ENCODE measurements around the gene MID1. TPM values are rescaled to one million over a fixed set of nuclear protein-coding genes. Genes with fewer than 3 reads are reported as not detected.

Gene MID1
- total RNA-seq, 1 experiment from 2014 or later: 79.5 TPM

- Histone ChIP-seq H2AFZ (no peak overlapping the region), H3K27me3 (ENCODE audit: insufficient read depth, low read depth) (no peaks in the 10 kb centered on the region), H3K36me3 (ENCODE audit: low read depth) (no peaks in the 10 kb centered on the region), H3K27ac (no peak overlapping the region), H3K4me2 (no peak overlapping the region), H3F3A (ENCODE audit: insufficient read depth, low read depth) (no peaks in the 10 kb centered on the region), H4K20me1 (ENCODE audit: insufficient read depth) (no peaks in the 10 kb centered on the region), H3K9me3 (ENCODE audit: insufficient read depth, low read depth) (no peaks in the 10 kb centered on the region), H3K4me1 (replicated peaks; ENCODE audit: insufficient read depth) (no peaks in the 10 kb centered on the region), H3K9me2 (ENCODE audit: insufficient read depth) (no peaks in the 10 kb centered on the region), H3K79me2 (ENCODE audit: low read depth) (no peaks in the 10 kb centered on the region), H3K4me3 (no peak overlapping the region)
- TF ChIP-seq EZH2 (IDR thresholded peaks at IDR 0.05; ENCODE audit: low read depth): no peak
- no peak for TF ChIP-seq CTCF (conservative IDR thresholded peaks at IDR 0.05)
- ChIA-PET CTCF (no interaction called here), POLR2A (ENCODE audit: unreplicated experiment) (no interaction called here)
- no peak for DNase-seq
- intact Hi-C loops (cut with micrococcal nuclease; ENCODE audit: unreplicated experiment): no loop called here
- no TSS peak for BruUV-seq (replicated peaks)
These were observed 112.5 kb downstream of the MID1 start for GRCh38 chrX:10507876-10508275.

- H3K4me3 ChIP-seq: no peak overlapping the region
- no peak overlapping the region for H3K4me2 ChIP-seq
- H4K20me1 ChIP-seq (ENCODE audit: insufficient read depth): no peaks in the 10 kb centered on the region
- DNase-seq: no peak
- H3K4me1 ChIP-seq (replicated peaks; ENCODE audit: insufficient read depth): no peaks in the 10 kb centered on the region
- H2AFZ ChIP-seq: no peak overlapping the region
- no peaks in the 10 kb centered on the region for H3K27me3 ChIP-seq (ENCODE audit: insufficient read depth, low read depth)
- no peaks in the 10 kb centered on the region for H3K79me2 ChIP-seq (ENCODE audit: low read depth)
- no peaks in the 10 kb centered on the region for H3K36me3 ChIP-seq (ENCODE audit: low read depth)
- BruUV-seq (replicated peaks): no TSS peak
- CTCF ChIA-PET: no interaction called here
- TF ChIP-seq CTCF (conservative IDR thresholded peaks at IDR 0.05) (no peak), EZH2 (IDR thresholded peaks at IDR 0.05; ENCODE audit: low read depth) (no peak)
- intact Hi-C loops (cut with micrococcal nuclease; ENCODE audit: unreplicated experiment): no loop called here
- no peaks in the 10 kb centered on the region for H3K9me3 ChIP-seq (ENCODE audit: insufficient read depth, low read depth)
- H3K9me2 ChIP-seq (ENCODE audit: insufficient read depth): no peaks in the 10 kb centered on the region
- POLR2A ChIA-PET (ENCODE audit: unreplicated experiment): no interaction called here
- no peak overlapping the region for H3K27ac ChIP-seq
- H3F3A ChIP-seq (ENCODE audit: insufficient read depth, low read depth): no peaks in the 10 kb centered on the region
These were observed 113.2 kb downstream of the MID1 start for GRCh38 chrX:10507181-10507580.

- H3K36me3 ChIP-seq (ENCODE audit: low read depth): no peaks in the 10 kb centered on the region
- BruUV-seq (replicated peaks): no TSS peak
- no peak overlapping the region for H3K27ac ChIP-seq
- H3K4me2 ChIP-seq: no peak overlapping the region
- no peaks in the 10 kb centered on the region for H4K20me1 ChIP-seq (ENCODE audit: insufficient read depth)
- DNase-seq: no peak
- TF ChIP-seq CTCF (conservative IDR thresholded peaks at IDR 0.05): no peak
- TF ChIP-seq EZH2 (IDR thresholded peaks at IDR 0.05; ENCODE audit: low read depth): no peak
- no peaks in the 10 kb centered on the region for H3K4me1 ChIP-seq (replicated peaks; ENCODE audit: insufficient read depth)
- H3F3A ChIP-seq (ENCODE audit: insufficient read depth, low read depth): no peaks in the 10 kb centered on the region
- no peak overlapping the region for H2AFZ ChIP-seq
- H3K9me3 ChIP-seq (ENCODE audit: insufficient read depth, low read depth): no peaks in the 10 kb centered on the region
- no peaks in the 10 kb centered on the region for H3K79me2 ChIP-seq (ENCODE audit: low read depth)
- intact Hi-C loops (cut with micrococcal nuclease; ENCODE audit: unreplicated experiment): no loop called here
- POLR2A ChIA-PET (ENCODE audit: unreplicated experiment): no interaction called here
- no peaks in the 10 kb centered on the region for H3K9me2 ChIP-seq (ENCODE audit: insufficient read depth)
- no peaks in the 10 kb centered on the region for H3K27me3 ChIP-seq (ENCODE audit: insufficient read depth, low read depth)
- CTCF ChIA-PET: no interaction called here
- no peak overlapping the region for H3K4me3 ChIP-seq
These were observed 113.6 kb downstream of the MID1 start for GRCh38 chrX:10506781-10507180.

Data from PC-9 (cell line).